Measurements from ENCODE around the gene TUFT1.

The TUFT1 gene

DNA sequence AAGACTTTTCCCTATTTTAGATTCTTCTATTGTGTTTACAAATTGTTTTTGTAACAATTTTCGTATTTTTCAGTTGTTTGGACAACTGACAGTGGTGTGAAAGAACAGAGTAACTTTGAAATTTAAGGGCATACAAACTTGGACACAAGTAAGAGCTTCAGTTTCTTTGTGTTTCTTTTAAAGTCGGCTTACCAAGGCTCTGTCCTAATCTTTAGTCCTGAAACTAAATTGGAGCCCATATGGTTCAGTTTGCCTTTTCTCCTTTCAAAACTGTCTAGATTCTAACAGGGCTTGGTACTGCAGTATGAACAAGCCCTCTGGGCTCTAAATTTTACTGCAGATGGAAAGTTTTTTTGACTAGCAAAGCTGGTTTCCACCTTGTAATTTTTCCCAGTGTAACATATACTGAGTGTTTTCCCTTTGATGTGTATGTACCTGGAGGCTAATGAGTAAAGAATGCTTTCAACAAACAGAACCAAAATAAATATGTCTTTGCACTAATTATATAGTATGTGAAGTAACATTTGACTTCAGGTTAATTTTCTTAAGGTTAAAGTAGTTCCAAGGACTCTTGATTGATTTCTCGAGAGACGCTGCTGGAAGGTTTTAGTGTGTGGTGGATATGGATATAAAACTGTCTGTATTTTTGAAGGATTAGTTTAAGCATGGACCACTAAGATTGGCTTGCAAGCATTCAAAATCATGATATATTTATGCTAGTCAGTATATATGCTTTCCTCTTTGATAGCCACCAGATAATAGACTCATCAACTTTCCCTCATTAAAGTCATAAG is 75.8 kb downstream of the TUFT1 start:
- TF ChIP-seq, protein P1, sequence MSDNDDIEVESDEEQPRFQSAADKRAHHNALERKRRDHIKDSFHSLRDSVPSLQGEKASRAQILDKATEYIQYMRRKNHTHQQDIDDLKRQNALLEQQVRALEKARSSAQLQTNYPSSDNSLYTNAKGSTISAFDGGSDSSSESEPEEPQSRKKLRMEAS (IDR thresholded peaks at IDR 0.05) = no peak
- TF ChIP-seq, protein P2, sequence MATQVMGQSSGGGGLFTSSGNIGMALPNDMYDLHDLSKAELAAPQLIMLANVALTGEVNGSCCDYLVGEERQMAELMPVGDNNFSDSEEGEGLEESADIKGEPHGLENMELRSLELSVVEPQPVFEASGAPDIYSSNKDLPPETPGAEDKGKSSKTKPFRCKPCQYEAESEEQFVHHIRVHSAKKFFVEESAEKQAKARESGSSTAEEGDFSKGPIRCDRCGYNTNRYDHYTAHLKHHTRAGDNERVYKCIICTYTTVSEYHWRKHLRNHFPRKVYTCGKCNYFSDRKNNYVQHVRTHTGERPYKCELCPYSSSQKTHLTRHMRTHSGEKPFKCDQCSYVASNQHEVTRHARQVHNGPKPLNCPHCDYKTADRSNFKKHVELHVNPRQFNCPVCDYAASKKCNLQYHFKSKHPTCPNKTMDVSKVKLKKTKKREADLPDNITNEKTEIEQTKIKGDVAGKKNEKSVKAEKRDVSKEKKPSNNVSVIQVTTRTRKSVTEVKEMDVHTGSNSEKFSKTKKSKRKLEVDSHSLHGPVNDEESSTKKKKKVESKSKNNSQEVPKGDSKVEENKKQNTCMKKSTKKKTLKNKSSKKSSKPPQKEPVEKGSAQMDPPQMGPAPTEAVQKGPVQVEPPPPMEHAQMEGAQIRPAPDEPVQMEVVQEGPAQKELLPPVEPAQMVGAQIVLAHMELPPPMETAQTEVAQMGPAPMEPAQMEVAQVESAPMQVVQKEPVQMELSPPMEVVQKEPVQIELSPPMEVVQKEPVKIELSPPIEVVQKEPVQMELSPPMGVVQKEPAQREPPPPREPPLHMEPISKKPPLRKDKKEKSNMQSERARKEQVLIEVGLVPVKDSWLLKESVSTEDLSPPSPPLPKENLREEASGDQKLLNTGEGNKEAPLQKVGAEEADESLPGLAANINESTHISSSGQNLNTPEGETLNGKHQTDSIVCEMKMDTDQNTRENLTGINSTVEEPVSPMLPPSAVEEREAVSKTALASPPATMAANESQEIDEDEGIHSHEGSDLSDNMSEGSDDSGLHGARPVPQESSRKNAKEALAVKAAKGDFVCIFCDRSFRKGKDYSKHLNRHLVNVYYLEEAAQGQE (IDR thresholded peaks at IDR 0.05; ENCODE audit: low read depth) = peak; percentile 28; the same call in 1 of the 2 replicates

DNA sequence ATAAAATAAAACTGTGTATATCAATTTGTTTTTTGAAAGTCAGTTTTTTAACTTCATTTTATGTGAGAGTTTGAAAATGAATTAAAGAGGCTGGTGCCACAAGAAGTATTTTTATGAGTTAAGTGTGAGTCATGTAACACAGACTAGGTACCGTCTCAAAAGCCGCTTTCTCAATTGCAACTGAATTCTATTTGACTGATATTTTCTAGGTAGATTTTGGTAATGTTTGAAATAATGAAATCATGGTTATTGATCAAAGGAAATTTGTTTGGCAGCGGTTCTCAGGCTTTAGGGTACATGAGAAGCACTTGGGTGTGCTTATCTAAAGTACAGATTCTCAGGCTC is 76.4 kb downstream of the TUFT1 start:
- TF ChIP-seq EP300 (IDR thresholded peaks at IDR 0.05; ENCODE audit: borderline replicate concordance) = no peak
- no peak for TF ChIP-seq RAD21 (IDR thresholded peaks at IDR 0.05; ENCODE audit: low read depth)
- TF ChIP-seq NFIC (IDR thresholded peaks at IDR 0.05) = no peak
- TF ChIP-seq, protein P1 (IDR thresholded peaks at IDR 0.05) = no peak
- TF ChIP-seq TAF1 (IDR thresholded peaks at IDR 0.05; ENCODE audit: low read depth) = no peak
- TF ChIP-seq ZBTB7A (IDR thresholded peaks at IDR 0.05; ENCODE audit: low read depth) = no peak
- TF ChIP-seq CREB1 (IDR thresholded peaks at IDR 0.05; ENCODE audit: low read depth) = no peak
- TF ChIP-seq YY1 (IDR thresholded peaks at IDR 0.05; ENCODE audit: low read depth) = no peak
- TF ChIP-seq, protein P2 (IDR thresholded peaks at IDR 0.05; ENCODE audit: low read depth) = no peak
- TF ChIP-seq, protein P3, sequence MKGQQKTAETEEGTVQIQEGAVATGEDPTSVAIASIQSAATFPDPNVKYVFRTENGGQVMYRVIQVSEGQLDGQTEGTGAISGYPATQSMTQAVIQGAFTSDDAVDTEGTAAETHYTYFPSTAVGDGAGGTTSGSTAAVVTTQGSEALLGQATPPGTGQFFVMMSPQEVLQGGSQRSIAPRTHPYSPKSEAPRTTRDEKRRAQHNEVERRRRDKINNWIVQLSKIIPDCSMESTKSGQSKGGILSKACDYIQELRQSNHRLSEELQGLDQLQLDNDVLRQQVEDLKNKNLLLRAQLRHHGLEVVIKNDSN (IDR thresholded peaks at IDR 0.05) = no peak
- no peak for TF ChIP-seq FOXM1 (IDR thresholded peaks at IDR 0.05; ENCODE audit: borderline replicate concordance, low read depth)
- TF ChIP-seq EGR1 (IDR thresholded peaks at IDR 0.05) = no peak

DNA sequence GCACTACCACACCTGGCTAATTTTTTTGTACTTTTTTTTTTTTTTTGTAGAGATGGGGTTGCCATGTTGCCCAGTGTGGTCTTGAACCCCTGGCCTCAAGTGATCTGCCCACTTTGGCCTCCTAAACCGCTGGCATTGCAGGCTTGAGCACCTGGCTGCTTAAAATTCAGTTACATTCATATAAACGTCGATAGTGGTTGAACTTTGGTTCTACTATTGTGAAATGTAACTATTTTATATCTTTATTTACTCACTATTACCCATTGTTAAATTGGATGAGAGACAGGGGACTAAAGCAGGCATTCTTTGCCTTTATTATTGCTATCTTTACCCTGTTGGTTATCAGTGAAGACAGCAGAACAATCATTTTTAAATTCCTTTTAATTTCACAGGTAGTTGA is 77.9 kb downstream of the TUFT1 start:
- no peak for TF ChIP-seq TEAD4 (IDR thresholded peaks at IDR 0.05)
- TF ChIP-seq ZBTB7A (IDR thresholded peaks at IDR 0.05; ENCODE audit: low read depth) = no peak
- no peak for TF ChIP-seq YY1 (IDR thresholded peaks at IDR 0.05; ENCODE audit: low read depth)
- TF ChIP-seq, protein P2 (IDR thresholded peaks at IDR 0.05; ENCODE audit: low read depth) = no peak
- no peak for TF ChIP-seq RAD21 (IDR thresholded peaks at IDR 0.05; ENCODE audit: low read depth)
- TF ChIP-seq NFIC (IDR thresholded peaks at IDR 0.05) = no peak
- TF ChIP-seq, protein P1 (IDR thresholded peaks at IDR 0.05) = no peak
- TF ChIP-seq, protein P3 (IDR thresholded peaks at IDR 0.05) = no peak
- TF ChIP-seq TAF1 (IDR thresholded peaks at IDR 0.05; ENCODE audit: low read depth) = no peak
- TF ChIP-seq TCF12 (IDR thresholded peaks at IDR 0.05; ENCODE audit: low read depth) = no peak

DNA sequence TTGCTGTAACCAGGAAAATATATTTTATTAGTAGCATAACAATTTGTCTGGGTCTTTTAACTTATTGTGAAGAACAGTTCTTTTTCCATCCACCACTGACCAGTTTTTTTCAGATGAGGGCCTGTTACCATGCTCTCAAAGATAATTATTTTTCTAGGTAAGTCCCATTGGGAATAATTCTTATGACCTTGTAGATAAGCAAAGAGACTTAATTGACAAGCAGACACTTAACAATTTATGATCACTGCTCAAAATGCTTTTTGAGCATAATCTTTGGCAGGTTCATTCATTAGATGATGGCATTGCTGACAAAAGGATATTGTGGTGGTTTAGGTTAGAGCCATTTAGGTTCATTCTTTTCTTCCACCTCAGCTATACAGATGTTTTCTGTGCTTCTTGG is 78.4 kb downstream of the TUFT1 start:
- TF ChIP-seq TEAD4 (IDR thresholded peaks at IDR 0.05) (no peak), RAD21 (IDR thresholded peaks at IDR 0.05; ENCODE audit: low read depth) (no peak), EP300 (IDR thresholded peaks at IDR 0.05; ENCODE audit: borderline replicate concordance) (no peak), TAF1 (IDR thresholded peaks at IDR 0.05; ENCODE audit: low read depth) (no peak), NFIC (IDR thresholded peaks at IDR 0.05) (no peak), CREB1 (IDR thresholded peaks at IDR 0.05; ENCODE audit: low read depth) (no peak), EGR1 (IDR thresholded peaks at IDR 0.05) (no peak), ZBTB7A (IDR thresholded peaks at IDR 0.05; ENCODE audit: low read depth) (no peak), FOXM1 (IDR thresholded peaks at IDR 0.05; ENCODE audit: borderline replicate concordance, low read depth) (no peak), YY1 (IDR thresholded peaks at IDR 0.05; ENCODE audit: low read depth) (no peak), CEBPB (IDR thresholded peaks at IDR 0.05) (no peak), TCF12 (IDR thresholded peaks at IDR 0.05; ENCODE audit: low read depth) (no peak)
- TF ChIP-seq, protein P1 (IDR thresholded peaks at IDR 0.05) = no peak
- TF ChIP-seq, protein P3 (IDR thresholded peaks at IDR 0.05) = no peak
- TF ChIP-seq, protein P2 (IDR thresholded peaks at IDR 0.05; ENCODE audit: low read depth) = no peak

Measured in Ishikawa (cell line).